MM.1S (cell line): ENCODE measurements around the gene HEATR3.

ENCODE experiments used
- EZH2phosphoT487 ChIP-seq: fragments of 300-600 bp; sonication (generic); IDR thresholded peaks from 2 replicates; pipeline ENCODE4 v1.6.1; 2018; ENCODE audit warnings: antibody characterized with exemption, low read length
- TF ChIP-seq, protein P1 (sequence below): fragments of 300-600 bp; sonication (generic); IDR thresholded peaks from 2 replicates; pipeline ENCODE4 v1.5.1; 2016; ENCODE audit warnings: antibody characterized with exemption, low read length, mixed read lengths

DNA sequence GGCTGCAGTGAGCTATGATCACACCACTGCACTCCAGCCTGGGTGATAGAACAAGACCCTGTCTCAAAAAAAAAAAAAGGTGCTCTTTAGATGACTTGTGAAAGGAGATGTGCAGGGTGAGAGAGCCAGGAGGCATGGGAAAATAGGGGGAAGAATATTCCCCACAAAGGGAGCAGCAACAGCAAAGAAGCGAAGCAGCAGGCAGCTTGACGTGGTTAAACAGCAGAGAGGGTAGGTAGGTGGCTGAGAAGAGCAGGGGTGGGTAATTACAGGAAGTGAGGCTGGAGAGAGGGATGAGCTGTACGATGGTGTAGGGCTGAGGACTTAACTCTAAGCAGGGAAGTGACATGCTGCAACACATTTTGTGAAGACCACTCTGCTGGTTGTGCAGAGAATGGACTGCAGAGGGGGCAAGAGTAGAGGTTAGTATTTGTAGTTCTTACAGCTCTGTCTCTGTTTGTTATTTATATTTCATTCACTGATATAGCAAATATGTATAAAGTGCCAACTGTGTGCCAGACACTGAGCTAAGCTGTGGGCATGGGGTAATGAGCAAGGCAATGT is 1.6 kb downstream of the HEATR3 start:
- TF ChIP-seq, protein P1, sequence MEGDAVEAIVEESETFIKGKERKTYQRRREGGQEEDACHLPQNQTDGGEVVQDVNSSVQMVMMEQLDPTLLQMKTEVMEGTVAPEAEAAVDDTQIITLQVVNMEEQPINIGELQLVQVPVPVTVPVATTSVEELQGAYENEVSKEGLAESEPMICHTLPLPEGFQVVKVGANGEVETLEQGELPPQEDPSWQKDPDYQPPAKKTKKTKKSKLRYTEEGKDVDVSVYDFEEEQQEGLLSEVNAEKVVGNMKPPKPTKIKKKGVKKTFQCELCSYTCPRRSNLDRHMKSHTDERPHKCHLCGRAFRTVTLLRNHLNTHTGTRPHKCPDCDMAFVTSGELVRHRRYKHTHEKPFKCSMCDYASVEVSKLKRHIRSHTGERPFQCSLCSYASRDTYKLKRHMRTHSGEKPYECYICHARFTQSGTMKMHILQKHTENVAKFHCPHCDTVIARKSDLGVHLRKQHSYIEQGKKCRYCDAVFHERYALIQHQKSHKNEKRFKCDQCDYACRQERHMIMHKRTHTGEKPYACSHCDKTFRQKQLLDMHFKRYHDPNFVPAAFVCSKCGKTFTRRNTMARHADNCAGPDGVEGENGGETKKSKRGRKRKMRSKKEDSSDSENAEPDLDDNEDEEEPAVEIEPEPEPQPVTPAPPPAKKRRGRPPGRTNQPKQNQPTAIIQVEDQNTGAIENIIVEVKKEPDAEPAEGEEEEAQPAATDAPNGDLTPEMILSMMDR = peak; percentile 57
- TF ChIP-seq EZH2phosphoT487 = no peak
